ENCODE results near the gene ACBD4. TPM values are rescaled to one million over a fixed set of nuclear protein-coding genes. Genes with fewer than 3 reads are reported as not detected.
A peak's percentile ranks its signal among the peaks of the same experiment; 100 is the strongest.

ACBD4 gene
- total RNA-seq (2014; rRNA removed; shearing (Covaris generic)) = 0.89 and 1.6 TPM in 2 replicates

GRCh38 chr17:45135192-45135977 lies at the start of gene ACBD4:
TSS of gene ACBD4 (plus strand) at chr17:45135687. CDS start at chr17:45136145, 458 bp downstream.
- H3K36me3 ChIP-seq = peaks cover 3% of the 10 kb centered on the region
- no peak within 1 kb of the TSS for H3K27ac ChIP-seq
- H3K9me3 ChIP-seq (replicated peaks) = no peaks in the 10 kb centered on the region
- peaks cover 27% of the 10 kb centered on the region for H3K4me1 ChIP-seq (replicated peaks)
- peak; percentile 92 to 96 for DNase-seq (ENCODE audit: low read depth in 1 of 2, low spot score in 2 of 2)
- H3K4me3 ChIP-seq = peak within 1 kb of the TSS; percentile 34
- H3K27me3 ChIP-seq (replicated peaks) = no peaks in the 10 kb centered on the region

DNA sequence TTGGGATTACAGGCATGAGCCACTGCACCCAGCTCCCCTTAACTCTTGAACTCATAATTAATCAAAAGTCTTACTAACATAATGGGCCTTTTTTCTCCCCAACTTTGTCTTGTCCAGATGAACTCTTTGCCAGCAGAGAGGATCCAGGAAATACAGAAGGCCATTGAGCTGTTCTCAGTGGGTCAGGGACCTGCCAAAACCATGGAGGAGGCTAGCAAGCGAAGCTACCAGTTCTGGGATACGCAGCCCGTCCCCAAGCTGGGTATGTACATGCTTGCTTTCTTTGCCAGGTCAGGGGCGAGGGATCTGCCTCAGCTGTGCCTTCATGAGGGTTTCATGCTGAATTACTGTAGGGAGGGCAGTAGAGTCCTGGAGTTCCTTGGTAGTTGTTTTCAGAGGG lies 49.1 kb upstream of the ACBD4 start:
- peaks cover 3% of the 10 kb centered on the region for H3K4me1 ChIP-seq (replicated peaks)
- H3K4me3 ChIP-seq = no peak overlapping the region
- H3K27me3 ChIP-seq (replicated peaks) = no peaks in the 10 kb centered on the region
- peaks cover 100% of the 10 kb centered on the region for H3K36me3 ChIP-seq
- H3K9me3 ChIP-seq (replicated peaks) = no peaks in the 10 kb centered on the region
- no peak overlapping the region for H3K27ac ChIP-seq
- no peak for DNase-seq (ENCODE audit: low read depth in 1 of 2, low spot score in 2 of 2)

GRCh38 chr17:45086865-45087503 lies 48.5 kb upstream of the ACBD4 start:
- Histone ChIP-seq H3K27ac (no peak overlapping the region), H3K27me3 (replicated peaks) (no peaks in the 10 kb centered on the region), H3K4me1 (replicated peaks) (peaks cover 9% of the 10 kb centered on the region), H3K4me3 (no peak overlapping the region), H3K9me3 (replicated peaks) (no peaks in the 10 kb centered on the region), H3K36me3 (peaks cover 100% of the 10 kb centered on the region)
- DNase-seq (ENCODE audit: low read depth in 1 of 2, low spot score in 2 of 2) = no peak

DNA sequence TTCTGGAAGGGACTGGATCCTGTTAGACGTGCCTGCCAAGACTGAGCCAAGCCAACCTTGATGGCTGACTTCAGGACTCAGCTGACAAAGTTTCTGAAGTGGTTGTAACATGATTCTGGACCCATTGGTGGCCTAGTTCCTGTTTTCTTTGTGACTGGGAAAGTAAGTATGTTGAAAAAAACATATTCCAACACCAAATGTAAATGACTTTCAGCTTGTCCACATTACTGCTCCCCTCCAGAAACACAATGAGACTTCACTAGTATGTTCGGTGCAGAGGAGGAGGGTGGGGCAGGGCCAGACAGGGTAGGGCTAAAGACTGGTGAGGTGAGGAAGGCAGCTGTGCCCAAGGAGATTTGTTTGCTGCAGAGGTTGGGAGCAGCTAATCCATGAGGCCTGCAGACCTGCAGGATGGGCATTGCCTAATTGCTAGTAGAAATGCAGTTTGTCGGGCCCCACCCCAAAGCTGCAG lies 47.9 kb upstream of the ACBD4 start:
- Histone ChIP-seq H3K9me3 (replicated peaks) (no peaks in the 10 kb centered on the region), H3K27ac (no peak overlapping the region), H3K4me3 (no peak overlapping the region), H3K27me3 (replicated peaks) (no peaks in the 10 kb centered on the region), H3K4me1 (replicated peaks) (peaks cover 15% of the 10 kb centered on the region), H3K36me3 (peaks cover 97% of the 10 kb centered on the region)
- no peak for DNase-seq (ENCODE audit: low read depth in 1 of 2, low spot score in 2 of 2)

GRCh38 chr17:45087978-45088377 lies 47.5 kb upstream of the ACBD4 start:
- H3K9me3 ChIP-seq (replicated peaks) = no peaks in the 10 kb centered on the region

GRCh38 chr17:45088741-45089140 lies 46.7 kb upstream of the ACBD4 start:
- Histone ChIP-seq H3K4me3 (no peak overlapping the region), H3K27me3 (replicated peaks) (no peaks in the 10 kb centered on the region), H3K27ac (no peak overlapping the region), H3K36me3 (peaks cover 90% of the 10 kb centered on the region), H3K4me1 (replicated peaks) (peaks cover 25% of the 10 kb centered on the region), H3K9me3 (replicated peaks) (no peaks in the 10 kb centered on the region)
- DNase-seq (ENCODE audit: low read depth in 1 of 2, low spot score in 2 of 2) = no peak

More at GRCh38 chr17:45087978-45088377, 47.5 kb upstream of the ACBD4 start:
- Histone ChIP-seq H3K27me3 (replicated peaks) (no peaks in the 10 kb centered on the region), H3K4me3 (no peak overlapping the region), H3K4me1 (replicated peaks) (peaks cover 17% of the 10 kb centered on the region), H3K36me3 (peaks cover 93% of the 10 kb centered on the region), H3K27ac (no peak overlapping the region)
- DNase-seq (ENCODE audit: low read depth in 1 of 2, low spot score in 2 of 2) = no peak

DNA sequence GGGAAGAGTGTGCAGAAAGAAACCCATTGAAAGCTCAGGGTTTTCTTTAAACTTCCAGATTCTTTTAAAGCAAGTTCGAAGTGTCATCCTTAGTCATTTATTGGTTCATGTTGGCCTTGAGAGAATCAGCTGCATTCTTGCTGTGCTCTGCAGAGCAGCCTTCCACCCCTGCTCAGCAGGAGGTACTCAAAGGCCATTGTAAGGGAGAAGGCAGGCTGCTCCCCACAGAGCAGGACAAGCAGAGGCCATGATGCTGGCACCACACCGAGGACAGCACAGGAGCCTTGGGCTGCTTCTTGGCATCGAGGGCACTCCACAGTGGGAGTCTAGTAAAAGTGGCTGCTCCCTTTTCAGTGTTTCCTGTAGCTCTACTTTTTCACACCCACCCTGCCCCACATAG lies 44.8 kb upstream of the ACBD4 start:
- no peaks in the 10 kb centered on the region for H3K27me3 ChIP-seq (replicated peaks)
- no peaks in the 10 kb centered on the region for H3K9me3 ChIP-seq (replicated peaks)
- H3K36me3 ChIP-seq = peaks cover 90% of the 10 kb centered on the region
- H3K4me1 ChIP-seq (replicated peaks) = peaks cover 30% of the 10 kb centered on the region
- H3K4me3 ChIP-seq = no peak overlapping the region
- no peak overlapping the region for H3K27ac ChIP-seq
- no peak for DNase-seq (ENCODE audit: low read depth in 1 of 2, low spot score in 2 of 2)

- Histone ChIP-seq H3K27me3 (replicated peaks) (no peaks in the 10 kb centered on the region), H3K4me1 (replicated peaks) (peaks cover 30% of the 10 kb centered on the region), H3K4me3 (no peak overlapping the region), H3K27ac (0 out of 2 replicates have a peak overlapping the region, but pooled peaks have one; percentile 2), H3K36me3 (peaks cover 90% of the 10 kb centered on the region), H3K9me3 (replicated peaks) (no peaks in the 10 kb centered on the region)
- peak in 1 of 2 experiments; percentile 36 for DNase-seq (ENCODE audit: low read depth in 1 of 2, low spot score in 2 of 2)
Observed at GRCh38 chr17:45091778-45092425, 43.6 kb upstream of the ACBD4 start.

DNA sequence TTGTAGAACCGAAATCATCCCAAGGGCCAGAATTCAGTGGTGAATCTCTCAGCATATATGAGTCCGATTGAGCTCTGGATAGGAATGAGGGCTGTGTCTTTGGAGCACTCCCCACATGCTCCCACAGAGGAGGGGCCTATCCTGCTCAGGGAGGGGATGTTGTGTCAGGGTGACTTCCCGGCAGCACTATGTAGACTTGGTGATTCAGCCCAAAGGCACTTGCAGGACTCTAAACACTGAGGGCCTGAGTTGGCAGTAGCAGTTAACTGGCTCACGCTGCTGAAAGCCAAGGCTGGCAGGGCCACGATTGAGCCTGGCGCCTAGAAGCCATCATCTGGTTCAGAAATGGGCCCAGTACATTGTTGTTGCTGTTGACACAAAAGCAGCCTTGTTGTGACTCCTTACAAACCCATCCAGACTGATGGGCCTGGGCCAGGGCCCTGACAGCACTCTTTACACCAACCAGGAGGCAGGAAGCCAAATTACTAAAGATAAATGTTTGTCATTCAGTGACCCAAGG lies 42.5 kb upstream of the ACBD4 start:
- peaks cover 30% of the 10 kb centered on the region for H3K4me1 ChIP-seq (replicated peaks)
- DNase-seq (ENCODE audit: low read depth in 1 of 2, low spot score in 2 of 2) = peak; percentile 95 to 99
- H3K9me3 ChIP-seq (replicated peaks) = no peaks in the 10 kb centered on the region
- no peak overlapping the region for H3K4me3 ChIP-seq
- H3K27me3 ChIP-seq (replicated peaks) = no peaks in the 10 kb centered on the region
- H3K27ac ChIP-seq = peak overlapping the region; percentile 54
- H3K36me3 ChIP-seq = peaks cover 90% of the 10 kb centered on the region

DNA sequence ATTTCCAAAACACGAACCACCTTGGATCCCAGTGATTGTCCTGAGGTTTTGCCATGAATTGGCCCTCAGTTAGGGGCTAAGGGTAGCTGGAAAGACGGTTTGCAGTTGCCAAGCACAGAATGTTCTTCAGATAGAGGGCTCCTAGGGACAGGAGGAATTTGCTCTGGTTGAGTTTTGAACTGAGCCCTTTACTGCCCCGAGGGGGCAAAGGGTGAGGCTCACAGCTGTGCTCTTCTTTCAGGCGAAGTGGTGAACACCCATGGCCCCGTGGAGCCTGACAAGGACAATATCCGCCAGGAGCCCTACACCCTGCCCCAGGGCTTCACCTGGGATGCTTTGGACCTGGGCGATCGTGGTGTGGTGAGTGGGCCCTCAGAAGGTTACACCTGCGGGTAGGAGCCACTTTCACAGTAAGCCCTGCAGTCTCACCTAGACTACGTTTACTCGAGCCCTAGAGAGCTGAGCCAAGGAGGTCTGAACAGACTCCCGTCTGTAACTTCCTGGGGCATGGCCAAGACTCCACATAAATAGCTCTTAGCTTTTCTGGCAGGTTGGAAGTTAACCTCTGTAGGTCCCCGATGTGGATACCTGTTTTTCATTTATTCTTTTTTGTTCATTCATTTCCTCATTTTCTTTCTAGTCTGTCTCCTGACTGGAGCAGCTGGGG lies 41.9 kb upstream of the ACBD4 start:
- H3K27me3 ChIP-seq (replicated peaks) = no peaks in the 10 kb centered on the region
- peak overlapping the region; percentile 54 for H3K27ac ChIP-seq
- H3K4me1 ChIP-seq (replicated peaks) = peaks cover 30% of the 10 kb centered on the region
- DNase-seq (ENCODE audit: low read depth in 1 of 2, low spot score in 2 of 2) = no peak
- H3K36me3 ChIP-seq = peaks cover 90% of the 10 kb centered on the region
- no peak overlapping the region for H3K4me3 ChIP-seq
- no peaks in the 10 kb centered on the region for H3K9me3 ChIP-seq (replicated peaks)

GRCh38 chr17:45096141-45096540 lies 39.3 kb upstream of the ACBD4 start:
- no peak overlapping the region for H3K27ac ChIP-seq
- peak in 1 of 2 experiments; percentile 39 for DNase-seq (ENCODE audit: low read depth in 1 of 2, low spot score in 2 of 2)
- H3K4me3 ChIP-seq = no peak overlapping the region
- H3K27me3 ChIP-seq (replicated peaks) = no peaks in the 10 kb centered on the region
- H3K4me1 ChIP-seq (replicated peaks) = peaks cover 29% of the 10 kb centered on the region
- peaks cover 88% of the 10 kb centered on the region for H3K36me3 ChIP-seq
- no peaks in the 10 kb centered on the region for H3K9me3 ChIP-seq (replicated peaks)

- Histone ChIP-seq H3K9me3 (replicated peaks) (no peaks in the 10 kb centered on the region), H3K27ac (no peak overlapping the region), H3K36me3 (peaks cover 88% of the 10 kb centered on the region), H3K4me3 (no peak overlapping the region), H3K4me1 (replicated peaks) (peaks cover 21% of the 10 kb centered on the region), H3K27me3 (replicated peaks) (no peaks in the 10 kb centered on the region)
- DNase-seq (ENCODE audit: low read depth in 1 of 2, low spot score in 2 of 2) = no peak
Observed at GRCh38 chr17:45096926-45097325, 38.6 kb upstream of the ACBD4 start.

All from SJSA1 (cell line).